ENCODE data around the gene APBA3. TPM values are rescaled to one million over a fixed set of nuclear protein-coding genes. Genes with fewer than 3 reads are reported as not detected.

Gene APBA3
- total RNA-seq, 4 donors from 2014 or later, result 12.5 to 30.4 (median 21.3) TPM

GRCh38 chr19:3738477-3739220 lies 22.8 kb downstream of the APBA3 start:
- 71% methylated on average over 3 of the region's 32 CpGs; no CpG with 5 or more reads in 1 of the 2 donors for WGBS, 2 donors (ENCODE audit: low coverage in 1 of 2)
- TF ChIP-seq POLR2AphosphoS5 (IDR thresholded peaks at IDR 0.05) (no peak), POLR2A (IDR thresholded peaks at IDR 0.05) (no peak)

GRCh38 chr19:3737487-3738205 lies 23.8 kb downstream of the APBA3 start:
- Histone ChIP-seq H3K9me3 (no peaks in the 10 kb centered on the region), H3K4me3 (no peak overlapping the region), H3K27ac (no peak overlapping the region), H3K4me1 (no peaks in the 10 kb centered on the region), H3K27me3 (peaks cover 32% of the 10 kb centered on the region), H3K36me3 (no peaks in the 10 kb centered on the region)
- WGBS, 2 donors (ENCODE audit: low coverage in 1 of 2), result 81 to 90% methylated on average over 2 to 9 of the region's 10 CpGs
- ATAC-seq, result no peak
- TF ChIP-seq POLR2AphosphoS5 (IDR thresholded peaks at IDR 0.05) (no peak), POLR2A (IDR thresholded peaks at IDR 0.05) (no peak), EP300 (IDR thresholded peaks at IDR 0.05) (no peak), CTCF (IDR thresholded peaks at IDR 0.05) (no peak)

More at GRCh38 chr19:3738477-3739220, 22.8 kb downstream of the APBA3 start:
- Histone ChIP-seq H3K36me3 (no peaks in the 10 kb centered on the region), H3K9me3 (no peaks in the 10 kb centered on the region), H3K27me3 (peaks cover 32% of the 10 kb centered on the region), H3K4me3 (no peak overlapping the region), H3K4me1 (no peaks in the 10 kb centered on the region), H3K27ac (no peak overlapping the region)
- ATAC-seq, result no peak

- Histone ChIP-seq H3K36me3 (no peaks in the 10 kb centered on the region), H3K27me3 (peaks cover 32% of the 10 kb centered on the region), H3K4me1 (no peaks in the 10 kb centered on the region), H3K27ac (no peak overlapping the region), H3K9me3 (no peaks in the 10 kb centered on the region), H3K4me3 (no peak overlapping the region)
- no peak for TF ChIP-seq POLR2A (IDR thresholded peaks at IDR 0.05)
- no peak for TF ChIP-seq EP300 (IDR thresholded peaks at IDR 0.05)
- no peak for TF ChIP-seq CTCF (IDR thresholded peaks at IDR 0.05)
- TF ChIP-seq POLR2AphosphoS5 (IDR thresholded peaks at IDR 0.05), result no peak
- ATAC-seq, result no peak
- 54 to 56% methylated on average over 4 of the region's 21 CpGs for WGBS, 2 donors (ENCODE audit: low coverage in 1 of 2)
These were observed 25.3 kb downstream of the APBA3 start for GRCh38 chr19:3736106-3736724.

GRCh38 chr19:3734310-3734600 lies 27.2 kb downstream of the APBA3 start:
- ATAC-seq, result no peak
- H3K9me3 ChIP-seq, result peaks cover 0 to 1% (median 0%) of the 10 kb centered on the region in 3 donors
- H3K36me3 ChIP-seq, result no peaks in the 10 kb centered on the region
- no peaks in the 10 kb centered on the region for H3K4me1 ChIP-seq
- H3K4me3 ChIP-seq, result no peak overlapping the region
- peaks cover 32% of the 10 kb centered on the region for H3K27me3 ChIP-seq
- no peak for TF ChIP-seq CTCF (IDR thresholded peaks at IDR 0.05)
- TF ChIP-seq EP300 (IDR thresholded peaks at IDR 0.05), result no peak
- TF ChIP-seq POLR2AphosphoS5 (IDR thresholded peaks at IDR 0.05), result no peak
- TF ChIP-seq POLR2A (IDR thresholded peaks at IDR 0.05), result no peak
- H3K27ac ChIP-seq, result no peak overlapping the region
- 81 to 84% methylated on average over 5 to 11 of the region's 14 CpGs for WGBS, 2 donors (ENCODE audit: low coverage in 1 of 2)

GRCh38 chr19:3733549-3734309 lies 27.8 kb downstream of the APBA3 start:
- TF ChIP-seq EP300 (IDR thresholded peaks at IDR 0.05), result no peak
- no peak for TF ChIP-seq POLR2A (IDR thresholded peaks at IDR 0.05)
- TF ChIP-seq CTCF (IDR thresholded peaks at IDR 0.05), result no peak
- TF ChIP-seq POLR2AphosphoS5 (IDR thresholded peaks at IDR 0.05), result no peak
- WGBS, 2 donors (ENCODE audit: low coverage in 1 of 2), result 60 to 69% methylated on average over 1 to 14 of the region's 20 CpGs
- Histone ChIP-seq H3K9me3 (peaks cover 0 to 5% (median 0%) of the 10 kb centered on the region in 3 donors), H3K27ac (no peak overlapping the region), H3K4me3 (no peak overlapping the region), H3K4me1 (no peaks in the 10 kb centered on the region), H3K36me3 (no peaks in the 10 kb centered on the region), H3K27me3 (peaks cover 29% of the 10 kb centered on the region)
- ATAC-seq, result no peak
